ENCODE results near the gene DAB2IP.
"Not testable (repeated sequence)": the region's sequence is repeated elsewhere in the genome, so short reads cannot be mapped to it uniquely, and the experiment has no call there.

The DAB2IP gene

GRCh38 chr9:121609822-121610637 is 41.4 kb upstream of the DAB2IP start:
- DNase-seq (ENCODE audit: low spot score): no peak
- TF ChIP-seq CTCF (IDR thresholded peaks at IDR 0.05; ENCODE audit: extremely low read depth, insufficient read depth, missing control alignments): no peak
- in situ Hi-C loops (cut with MboI; ENCODE audit: low pct_unique_long_range_greater_than_20kb, low sequenced_read_pairs, unreplicated experiment): no loop called here

GRCh38 chr9:121610638-121610953 is 40.8 kb upstream of the DAB2IP start:
- in situ Hi-C loops (cut with MboI; ENCODE audit: low pct_unique_long_range_greater_than_20kb, low sequenced_read_pairs, unreplicated experiment): no loop called here
- no peak for DNase-seq (ENCODE audit: low spot score)
- no peak for TF ChIP-seq CTCF (IDR thresholded peaks at IDR 0.05; ENCODE audit: extremely low read depth, insufficient read depth, missing control alignments)

- DNase-seq (ENCODE audit: low spot score): no peak
- in situ Hi-C loops (cut with MboI; ENCODE audit: low pct_unique_long_range_greater_than_20kb, low sequenced_read_pairs, unreplicated experiment): no loop called here
- TF ChIP-seq CTCF (IDR thresholded peaks at IDR 0.05; ENCODE audit: extremely low read depth, insufficient read depth, missing control alignments): no peak
These were observed 38.9 kb upstream of the DAB2IP start for GRCh38 chr9:121612511-121612998.

- TF ChIP-seq CTCF (IDR thresholded peaks at IDR 0.05; ENCODE audit: extremely low read depth, insufficient read depth, missing control alignments): no peak
- in situ Hi-C loops (cut with MboI; ENCODE audit: low pct_unique_long_range_greater_than_20kb, low sequenced_read_pairs, unreplicated experiment): no loop called here
- DNase-seq (ENCODE audit: low spot score): no peak
These were observed 38.3 kb upstream of the DAB2IP start for GRCh38 chr9:121613009-121613752.

GRCh38 chr9:121616123-121616755 is 35.2 kb upstream of the DAB2IP start:
- in situ Hi-C loops (cut with MboI; ENCODE audit: low pct_unique_long_range_greater_than_20kb, low sequenced_read_pairs, unreplicated experiment): no loop called here
- no peak for TF ChIP-seq CTCF (IDR thresholded peaks at IDR 0.05; ENCODE audit: extremely low read depth, insufficient read depth, missing control alignments)
- DNase-seq (ENCODE audit: low spot score): no peak

GRCh38 chr9:121618504-121618903 is 32.9 kb upstream of the DAB2IP start:
- in situ Hi-C loops (cut with MboI; ENCODE audit: low pct_unique_long_range_greater_than_20kb, low sequenced_read_pairs, unreplicated experiment): no loop called here
- no peak for DNase-seq (ENCODE audit: low spot score)
- no peak for TF ChIP-seq CTCF (IDR thresholded peaks at IDR 0.05; ENCODE audit: extremely low read depth, insufficient read depth, missing control alignments)

GRCh38 chr9:121618910-121619309 is 32.5 kb upstream of the DAB2IP start:
- DNase-seq (ENCODE audit: low spot score); in situ Hi-C loops (cut with MboI; ENCODE audit: low pct_unique_long_range_greater_than_20kb, low sequenced_read_pairs, unreplicated experiment): not testable (repeated sequence)

Measured in GM13977 (cell line).